ENCODE results near the gene ST7.

Gene ST7

DNA sequence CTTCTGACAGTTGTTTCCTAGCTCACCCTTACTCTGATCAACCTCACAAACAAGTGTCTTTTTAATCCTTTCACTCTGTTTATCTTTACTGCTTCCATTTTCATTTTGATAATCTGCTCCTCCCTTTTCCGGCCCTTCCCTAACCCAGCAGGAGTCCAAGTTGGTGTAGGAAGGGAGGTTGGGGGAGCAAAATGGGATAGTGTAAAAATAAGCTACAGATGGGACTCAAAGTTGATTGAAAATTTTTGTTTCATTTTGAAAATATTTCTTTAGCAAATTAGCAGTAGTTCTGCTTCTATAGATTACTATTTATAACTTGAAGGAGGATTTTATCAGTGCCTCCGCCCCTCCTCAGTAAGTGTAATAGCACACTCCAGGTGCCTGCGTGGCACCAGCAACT lies 257.6 kb downstream of the ST7 start:
- no peak overlapping the region for H3K9ac ChIP-seq
- H3K27me3 ChIP-seq = no peaks in the 10 kb centered on the region
- TF ChIP-seq Cebpa-rat (IDR thresholded peaks at IDR 0.05) = no peak
- H3K36me3 ChIP-seq = peaks cover 0 to 8% (median 0%) of the 10 kb centered on the region in 11 experiments; a peak in 4 of 22 replicates
- H3K9me3 ChIP-seq (replicated peaks in 1 of 11) = no peaks in the 10 kb centered on the region
- no peaks in the 10 kb centered on the region for H3K4me1 ChIP-seq
- no peak overlapping the region for H3K27ac ChIP-seq
- H3K4me3 ChIP-seq = no peak overlapping the region
- no peak overlapping the region for H3K4me2 ChIP-seq
- H4K20me1 ChIP-seq = no peaks in the 10 kb centered on the region

GRCh38 chr7:117211614-117212013 lies 258.3 kb downstream of the ST7 start:
- no peaks in the 10 kb centered on the region for H3K27me3 ChIP-seq
- TF ChIP-seq Cebpa-rat (IDR thresholded peaks at IDR 0.05) = no peak
- no peak overlapping the region for H3K4me3 ChIP-seq
- H3K4me2 ChIP-seq = no peak overlapping the region
- no peaks in the 10 kb centered on the region for H4K20me1 ChIP-seq
- no peaks in the 10 kb centered on the region for H3K9me3 ChIP-seq (replicated peaks in 1 of 11)
- H3K36me3 ChIP-seq = peaks cover 0 to 8% (median 0%) of the 10 kb centered on the region in 11 experiments; a peak in 4 of 22 replicates
- H3K9ac ChIP-seq = no peak overlapping the region
- no peak overlapping the region for H3K27ac ChIP-seq
- no peaks in the 10 kb centered on the region for H3K4me1 ChIP-seq

GRCh38 chr7:117212969-117213877 lies 259.9 kb downstream of the ST7 start:
- Histone ChIP-seq H3K4me2 (no peak overlapping the region), H3K4me1 (no peaks in the 10 kb centered on the region), H3K27ac (no peak overlapping the region), H3K9me3 (replicated peaks in 1 of 11) (no peaks in the 10 kb centered on the region), H4K20me1 (no peaks in the 10 kb centered on the region), H3K36me3 (peaks cover 0 to 8% (median 0%) of the 10 kb centered on the region in 11 experiments; a peak in 4 of 22 replicates), H3K4me3 (no peak overlapping the region), H3K9ac (no peak overlapping the region), H3K27me3 (no peaks in the 10 kb centered on the region)
- no peak for TF ChIP-seq Cebpa-rat (IDR thresholded peaks at IDR 0.05)

- Histone ChIP-seq H4K20me1 (no peaks in the 10 kb centered on the region), H3K4me2 (no peak overlapping the region), H3K36me3 (peaks cover 0 to 3% (median 0%) of the 10 kb centered on the region in 11 experiments; a peak in 1 of 22 replicates), H3K4me1 (no peaks in the 10 kb centered on the region), H3K9ac (no peak overlapping the region), H3K27me3 (no peaks in the 10 kb centered on the region), H3K4me3 (no peak overlapping the region), H3K27ac (no peak overlapping the region), H3K9me3 (replicated peaks in 1 of 11) (no peaks in the 10 kb centered on the region)
- no peak for TF ChIP-seq Cebpa-rat (IDR thresholded peaks at IDR 0.05)
Observed at GRCh38 chr7:117216010-117216409, 262.7 kb downstream of the ST7 start.

DNA sequence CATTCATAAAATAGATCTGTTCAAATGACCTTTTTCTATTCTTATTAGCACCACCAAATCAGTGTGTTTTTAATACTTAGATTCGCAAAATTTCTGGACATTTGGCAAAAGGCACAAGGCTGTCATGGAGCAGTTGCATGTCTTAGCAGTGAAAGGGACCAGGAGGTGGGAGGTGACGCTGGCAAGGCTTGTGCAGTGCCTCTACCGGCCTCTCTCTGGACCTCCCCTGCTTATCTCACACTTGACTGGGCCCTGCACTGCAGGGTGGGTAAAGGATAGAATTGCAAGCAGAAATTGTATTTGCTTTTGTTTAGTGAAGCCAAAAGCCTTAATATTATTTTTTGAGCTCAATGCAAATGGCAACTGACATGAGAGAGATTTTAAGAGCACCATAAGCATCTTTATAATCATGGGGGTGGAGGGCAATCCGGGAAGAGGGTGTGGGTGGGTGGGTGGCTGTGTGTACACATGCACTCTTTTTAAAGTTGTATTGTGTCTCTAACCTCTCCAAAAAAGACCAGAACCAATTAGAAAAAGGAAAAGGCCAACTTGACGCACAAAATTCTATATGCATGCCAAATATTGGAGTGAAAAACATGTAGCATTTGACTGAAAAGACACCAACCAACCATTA lies 263.3 kb downstream of the ST7 start:
- no peak overlapping the region for H3K9ac ChIP-seq
- no peak for TF ChIP-seq Cebpa-rat (IDR thresholded peaks at IDR 0.05)
- no peaks in the 10 kb centered on the region for H4K20me1 ChIP-seq
- no peaks in the 10 kb centered on the region for H3K9me3 ChIP-seq (replicated peaks in 1 of 11)
- no peak overlapping the region for H3K27ac ChIP-seq
- no peak overlapping the region for H3K4me3 ChIP-seq
- peaks cover 0 to 3% (median 0%) of the 10 kb centered on the region in 11 experiments; a peak in 1 of 22 replicates for H3K36me3 ChIP-seq
- no peaks in the 10 kb centered on the region for H3K4me1 ChIP-seq
- no peaks in the 10 kb centered on the region for H3K27me3 ChIP-seq
- no peak overlapping the region for H3K4me2 ChIP-seq

- Histone ChIP-seq H3K27ac (no peak overlapping the region), H3K9ac (no peak overlapping the region)
Observed at GRCh38 chr7:117217106-117218035, 264.1 kb downstream of the ST7 start.

DNA sequence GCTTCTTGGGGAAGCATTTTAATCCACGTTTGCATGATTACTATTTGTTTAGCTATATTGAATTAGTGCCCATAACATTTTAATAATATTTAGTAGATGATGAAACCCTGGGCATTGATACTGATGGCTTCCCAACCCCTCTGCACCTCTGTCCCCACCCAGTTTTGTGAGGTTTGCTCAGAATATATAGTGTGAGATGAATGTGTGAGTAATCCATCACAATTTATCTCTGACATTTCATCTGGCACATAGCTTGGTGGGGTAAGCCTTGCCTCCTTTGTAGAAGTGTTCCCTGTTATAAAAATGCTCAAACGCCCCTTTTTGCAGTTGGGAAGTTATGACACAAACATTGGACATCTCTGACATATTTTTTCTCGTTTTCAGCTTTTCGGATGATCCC lies 265.4 kb downstream of the ST7 start:
- no peak for TF ChIP-seq Cebpa-rat (IDR thresholded peaks at IDR 0.05)
- Histone ChIP-seq H3K27me3 (no peaks in the 10 kb centered on the region), H3K27ac (no peak overlapping the region), H3K9ac (no peak overlapping the region), H3K4me1 (no peaks in the 10 kb centered on the region), H3K9me3 (replicated peaks in 1 of 11) (no peaks in the 10 kb centered on the region), H3K4me2 (no peak overlapping the region), H3K36me3 (peaks cover 0 to 12% (median 0%) of the 10 kb centered on the region in 11 experiments; a peak in 3 of 22 replicates), H3K4me3 (no peak overlapping the region), H4K20me1 (no peaks in the 10 kb centered on the region)

More at GRCh38 chr7:117217106-117218035, 264.1 kb downstream of the ST7 start:
- Histone ChIP-seq H3K4me1 (no peaks in the 10 kb centered on the region), H3K4me2 (no peak overlapping the region), H3K27me3 (no peaks in the 10 kb centered on the region), H4K20me1 (no peaks in the 10 kb centered on the region), H3K9me3 (replicated peaks in 1 of 11) (no peaks in the 10 kb centered on the region), H3K4me3 (no peak overlapping the region), H3K36me3 (peaks cover 0 to 3% (median 0%) of the 10 kb centered on the region in 11 experiments; a peak in 2 of 22 replicates)
- TF ChIP-seq Cebpa-rat (IDR thresholded peaks at IDR 0.05) = no peak

- Histone ChIP-seq H3K4me3 (no peak overlapping the region), H3K4me1 (no peaks in the 10 kb centered on the region), H3K27ac (no peak overlapping the region), H4K20me1 (no peaks in the 10 kb centered on the region), H3K27me3 (no peaks in the 10 kb centered on the region), H3K4me2 (no peak overlapping the region), H3K9me3 (replicated peaks in 1 of 11) (no peaks in the 10 kb centered on the region), H3K36me3 (peaks cover 0 to 12% (median 0%) of the 10 kb centered on the region in 11 experiments; a peak in 3 of 22 replicates), H3K9ac (no peak overlapping the region)
- no peak for TF ChIP-seq Cebpa-rat (IDR thresholded peaks at IDR 0.05)
Observed at GRCh38 chr7:117219485-117219884, 266.2 kb downstream of the ST7 start.

- Histone ChIP-seq H3K4me2 (no peak overlapping the region), H3K27me3 (no peaks in the 10 kb centered on the region), H3K27ac (no peak overlapping the region), H3K4me1 (no peaks in the 10 kb centered on the region), H4K20me1 (no peaks in the 10 kb centered on the region), H3K4me3 (no peak overlapping the region), H3K9ac (no peak overlapping the region), H3K9me3 (replicated peaks in 1 of 11) (no peaks in the 10 kb centered on the region), H3K36me3 (peaks cover 0 to 12% (median 0%) of the 10 kb centered on the region in 11 experiments; a peak in 3 of 22 replicates)
- no peak for TF ChIP-seq Cebpa-rat (IDR thresholded peaks at IDR 0.05)
Observed at GRCh38 chr7:117220836-117221235, 267.5 kb downstream of the ST7 start.
